RWPE1 (cell line): ENCODE results near the gene NARF.

Source experiments
- CTCF ChIA-PET: fragments of 350-600 bp; sonication (Branson Sonifier 250); formaldehyde crosslinking; extraction: SDS; loops from one replicate; lab custom pipeline; 2021; lab: Yijun Ruan, JAX
- POLR2A ChIA-PET: fragments of 400-600 bp; formaldehyde crosslinking; extraction: SDS; loops from one replicate; lab custom pipeline; 2020; ENCODE audit warnings: antibody characterized with exemption; ENCODE audit not compliant: low non-redundant PET; lab: Yijun Ruan, JAX
- DNase-seq: peaks from one replicate; pipeline ENCODE4 v3.0.0; 2012; ENCODE audit warnings: low spot score
- H3K27ac ChIP-seq: fragments of 450-650 bp; 2 replicates; pipeline ENCODE4 v1.5.1; 2017
- CTCF ChIP-seq: fragments of 450-650 bp; conservative IDR thresholded peaks from 2 replicates; pipeline ENCODE4 v1.5.1; 2017; ENCODE audit warnings: low read depth, mild to moderate bottlenecking

NARF gene

GRCh38 chr17:82438401-82439193 is 19.9 kb upstream of the NARF start:
- peak overlapping the region; percentile 16 for H3K27ac ChIP-seq
- CTCF ChIA-PET, result no interaction called here
- no peak for DNase-seq
- POLR2A ChIA-PET, result interaction anchor here (0.7 kb wide), 1 partner anchor 50 kb away, joined by 3 read pairs; no protein-coding TSS in a partner anchor
- no peak for TF ChIP-seq CTCF

- ChIA-PET POLR2A (interaction anchor here (0.7 kb wide), 1 partner anchor 51 kb away, joined by 3 read pairs; no protein-coding TSS in a partner anchor), CTCF (no interaction called here)
- peak overlapping the region; percentile 16 for H3K27ac ChIP-seq
- no peak for TF ChIP-seq CTCF
- DNase-seq, result no peak
Observed at GRCh38 chr17:82439194-82439828, 19.2 kb upstream of the NARF start.

GRCh38 chr17:82439829-82440365 is 18.6 kb upstream of the NARF start:
- H3K27ac ChIP-seq, result no peak overlapping the region; the same call in 1 of the 2 replicates
- ChIA-PET CTCF (no interaction called here), POLR2A (no interaction called here)
- TF ChIP-seq CTCF, result no peak
- DNase-seq, result no peak

- no peak for TF ChIP-seq CTCF
- no peak for DNase-seq
- POLR2A ChIA-PET, result no interaction called here
- CTCF ChIA-PET, result no interaction called here
- peak overlapping the region; percentile 7; the same call in 1 of the 2 replicates for H3K27ac ChIP-seq
Observed at GRCh38 chr17:82440469-82440981, 18.0 kb upstream of the NARF start.

- peak overlapping the region; percentile 61 for H3K27ac ChIP-seq
- TF ChIP-seq CTCF, result no peak
- ChIA-PET POLR2A (no interaction called here), CTCF (no interaction called here)
- no peak for DNase-seq
Observed at GRCh38 chr17:82440991-82441627, 17.4 kb upstream of the NARF start.
